GM12872 (cell line): ENCODE measurements around the gene TRAF7.

ENCODE experiments used
- CTCF ChIP-seq: IDR thresholded peaks from 3 replicates; pipeline ENCODE4 v1.5.1; 2011; ENCODE audit warnings: low read depth, mild to moderate bottlenecking, low read length, moderate library complexity; ENCODE audit not compliant: insufficient read depth

The TRAF7 gene

DNA sequence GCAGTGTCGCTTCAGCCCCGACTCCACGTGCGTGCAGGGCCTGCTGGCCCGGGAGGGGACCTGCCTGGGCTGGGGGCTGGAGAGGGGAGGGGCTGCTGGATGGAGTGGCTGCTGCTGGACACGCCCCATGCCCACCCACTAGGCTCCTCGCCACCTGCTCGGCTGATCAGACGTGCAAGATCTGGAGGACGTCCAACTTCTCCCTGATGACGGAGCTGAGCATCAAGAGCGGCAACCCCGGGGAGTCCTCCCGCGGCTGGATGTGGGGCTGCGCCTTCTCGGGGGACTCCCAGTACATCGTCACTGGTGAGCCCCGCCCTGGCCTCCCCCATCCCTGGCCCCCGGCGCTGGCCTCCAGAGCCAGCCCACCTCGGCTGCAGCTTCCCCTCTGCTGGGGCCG, 52.7 kb downstream of the TRAF7 start:
- TF ChIP-seq CTCF = no peak

DNA sequence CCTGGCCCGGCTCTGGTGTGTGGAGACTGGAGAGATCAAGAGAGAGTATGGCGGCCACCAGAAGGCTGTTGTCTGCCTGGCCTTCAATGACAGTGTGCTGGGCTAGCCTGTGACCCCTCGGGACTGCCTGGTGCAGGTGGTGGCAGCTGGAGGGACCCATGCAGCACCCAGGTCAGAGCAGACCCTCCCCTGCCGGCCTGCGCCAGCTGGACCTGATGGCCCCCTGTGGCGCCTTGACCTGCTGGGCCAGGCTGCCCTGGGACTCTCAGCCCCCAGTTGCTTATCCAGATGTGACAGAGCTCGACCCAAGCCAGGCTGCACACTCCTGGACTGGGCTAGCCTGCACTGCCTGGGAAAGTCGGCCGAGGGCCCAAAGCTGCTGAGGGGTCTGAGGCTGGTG, 53.2 kb downstream of the TRAF7 start:
- no peak for TF ChIP-seq CTCF

DNA sequence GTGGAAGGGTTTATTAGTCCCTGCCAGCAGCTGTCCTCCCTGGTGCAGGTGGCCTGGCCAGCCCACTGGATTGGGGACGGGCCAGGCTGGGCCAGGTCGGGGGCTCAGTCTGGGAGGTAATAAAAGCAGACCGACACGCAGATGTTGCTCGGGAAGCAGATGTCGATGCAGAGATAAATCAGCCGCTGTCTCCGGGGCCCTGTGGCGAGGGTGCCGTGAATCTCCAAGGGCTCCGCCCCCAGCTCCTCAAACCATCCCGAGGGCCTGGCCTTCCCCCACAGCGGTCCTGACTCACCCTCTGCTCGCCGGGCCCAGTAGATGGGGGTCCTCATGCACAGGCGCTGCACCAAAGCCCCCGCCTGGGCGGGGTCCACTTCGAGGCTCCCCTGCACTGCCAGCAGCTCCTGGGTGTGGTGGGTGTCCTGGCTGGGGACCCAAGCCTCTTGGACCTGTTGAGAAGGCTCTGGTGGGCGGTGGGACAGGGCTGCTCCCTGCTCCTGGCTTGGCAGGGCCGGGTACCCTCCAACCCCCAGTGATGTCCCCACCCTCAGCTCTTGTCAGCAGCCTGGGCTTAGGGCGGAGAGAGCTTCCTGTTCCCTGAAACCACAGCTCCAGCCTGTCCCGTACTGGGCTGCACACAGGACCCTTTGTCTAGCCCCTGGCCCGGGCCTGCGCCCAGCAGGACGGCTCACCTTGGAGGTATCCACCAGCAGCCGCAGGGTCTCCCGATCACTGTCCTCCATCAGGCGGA, 53.9 kb downstream of the TRAF7 start:
- no peak for TF ChIP-seq CTCF

- no peak for TF ChIP-seq CTCF
Measured at GRCh38 chr16:2210009-2210332, 54.4 kb downstream of the TRAF7 start.

DNA sequence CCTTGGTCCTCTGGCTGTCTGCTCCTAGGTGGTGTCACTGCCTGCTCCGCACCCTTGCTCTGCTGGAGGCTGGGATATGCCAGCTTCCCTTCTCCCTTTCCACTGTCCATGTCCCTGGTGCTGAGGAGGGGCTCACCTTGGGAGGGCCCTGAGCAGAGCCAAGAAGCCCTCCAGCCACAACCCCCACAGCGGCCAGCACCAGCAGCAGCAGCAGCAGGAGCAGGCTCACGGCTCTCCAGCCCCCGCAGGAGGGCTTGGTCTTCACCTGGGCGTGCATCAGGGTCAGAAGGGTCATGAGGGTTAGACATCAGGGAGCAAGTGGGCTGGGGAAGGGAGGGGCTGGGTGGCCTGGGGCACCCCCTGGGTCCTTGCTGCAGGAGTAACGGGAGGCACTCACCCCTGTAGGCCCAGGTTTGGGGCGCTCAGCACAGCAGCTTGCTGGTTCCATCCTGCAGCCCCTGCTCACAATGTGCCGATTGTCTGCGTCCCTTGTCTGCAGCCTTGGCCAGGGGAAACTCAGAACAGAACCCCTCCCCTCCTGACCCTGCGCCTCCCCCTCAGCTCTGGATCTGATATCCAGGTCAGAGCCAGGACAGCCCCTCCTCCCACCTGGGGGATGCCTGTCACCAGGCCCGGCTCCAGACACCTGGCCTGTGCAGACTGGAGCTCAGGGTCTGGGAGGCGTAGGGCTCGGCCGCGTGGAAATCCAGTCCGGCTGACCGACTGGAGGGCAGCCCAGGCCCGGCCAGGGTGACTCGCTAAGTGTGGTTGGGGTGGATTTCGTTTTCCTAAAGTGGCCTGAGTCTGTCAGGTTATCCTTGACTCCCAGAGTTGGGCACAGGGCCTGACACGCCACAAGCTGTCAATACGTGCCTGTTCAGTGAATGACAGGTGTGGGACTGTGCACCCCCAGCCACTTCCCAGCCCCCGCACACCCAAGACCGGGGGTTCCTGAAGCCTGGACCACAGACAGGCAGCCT, 55.1 kb downstream of the TRAF7 start, which contains the start of gene BRICD5:
Gene BRICD5 (minus strand): TSS at position 478 of the 980 bp plus-strand sequence. CDS start 30 bp downstream, at position 448.
- TF ChIP-seq CTCF = no peak

- TF ChIP-seq CTCF = no peak
Measured at GRCh38 chr16:2211923-2212347, 56.4 kb downstream of the TRAF7 start.
